ENCODE data around the gene MINDY3.

- TF ChIP-seq CTCF (IDR thresholded peaks at IDR 0.05) (no peak), POLR2A (IDR thresholded peaks at IDR 0.05) (no peak), POLR2AphosphoS5 (IDR thresholded peaks at IDR 0.05) (no peak)
Observed at GRCh38 chr10:15743443-15743842, 116.9 kb downstream of the MINDY3 start.
